Activated naive CD4-positive, alpha-beta T cell treated with anti-CD3 and anti-CD28 coated beads, Interleukin-2, amount 10 ng/mL, durations not matched to agents 7 days and 5 days (primary cell): ENCODE measurements around the gene INPP5E.

Experiments used
- CTCF ChIA-PET: fragments of 350-600 bp; sonication (Branson Sonifier 250); formaldehyde crosslinking; loops from one replicate; lab custom pipeline; 2021; ENCODE audit warnings: antibody characterized with exemption; lab: Charles Lee
- DNase-seq: peaks from one replicate; pipeline ENCODE4 v3.0.0-alpha.2; 2020
- H3K27ac Mint-ChIP-seq: one replicate; pipeline ENCODE4 v1.8.0; 2021; ENCODE audit warnings: mild to moderate bottlenecking, moderate library complexity, mixed read lengths
- H3K27me3 Mint-ChIP-seq: one replicate; pipeline ENCODE4 v1.8.0; 2021; ENCODE audit warnings: mild to moderate bottlenecking, mixed read lengths
- H3K36me3 Mint-ChIP-seq: one replicate; pipeline ENCODE4 v1.8.0; 2021; ENCODE audit warnings: mixed read lengths
- H3K4me1 Mint-ChIP-seq: one replicate; pipeline ENCODE4 v1.8.0; 2021; ENCODE audit warnings: mixed read lengths
- H3K4me3 Mint-ChIP-seq: one replicate; pipeline ENCODE4 v1.8.0; 2021; ENCODE audit warnings: mild to moderate bottlenecking, moderate library complexity, mixed read lengths
- H3K9me3 Mint-ChIP-seq: one replicate; pipeline ENCODE4 v1.8.0; 2021; ENCODE audit warnings: mixed read lengths

Gene INPP5E

DNA sequence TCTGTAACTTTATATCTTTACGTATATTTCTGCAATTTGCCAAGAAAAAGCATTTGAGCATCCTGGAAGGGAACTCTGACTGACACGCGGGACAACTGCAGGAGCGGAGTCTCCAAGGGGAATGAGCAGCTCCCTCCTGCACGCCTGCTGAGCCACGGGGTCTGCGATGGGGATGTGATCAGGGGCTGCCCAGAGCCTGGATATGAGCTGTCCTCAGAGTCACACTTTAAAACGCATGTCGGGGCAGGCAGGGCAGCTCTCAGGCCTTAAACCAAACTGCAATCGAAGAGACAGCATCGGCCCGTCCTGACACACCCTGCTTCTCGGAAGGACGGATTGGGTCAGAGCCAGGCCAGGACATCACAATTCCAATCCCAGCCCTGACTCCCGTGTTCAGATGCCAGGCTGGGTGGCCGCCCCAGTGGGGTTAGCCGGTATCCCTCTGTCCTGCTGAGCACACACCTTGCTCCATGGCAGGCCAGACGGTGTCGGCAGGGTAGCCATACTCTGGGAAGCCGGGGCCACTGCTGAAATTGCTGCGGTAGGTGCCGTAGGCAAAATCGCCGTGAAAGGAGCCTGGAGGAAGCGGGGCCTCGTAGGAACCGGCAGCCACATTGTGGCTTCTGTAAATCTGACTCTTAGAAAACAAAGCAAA is 26.0 kb upstream of the INPP5E start:
- no peak for DNase-seq
- Mint-ChIP-seq H3K36me3 (peaks cover 54% of the 10 kb centered on the region), H3K9me3 (no peaks in the 10 kb centered on the region), H3K27ac (no peak overlapping the region), H3K27me3 (no peaks in the 10 kb centered on the region), H3K4me3 (no peak overlapping the region), H3K4me1 (no peaks in the 10 kb centered on the region)
- CTCF ChIA-PET, result no interaction called here

DNA sequence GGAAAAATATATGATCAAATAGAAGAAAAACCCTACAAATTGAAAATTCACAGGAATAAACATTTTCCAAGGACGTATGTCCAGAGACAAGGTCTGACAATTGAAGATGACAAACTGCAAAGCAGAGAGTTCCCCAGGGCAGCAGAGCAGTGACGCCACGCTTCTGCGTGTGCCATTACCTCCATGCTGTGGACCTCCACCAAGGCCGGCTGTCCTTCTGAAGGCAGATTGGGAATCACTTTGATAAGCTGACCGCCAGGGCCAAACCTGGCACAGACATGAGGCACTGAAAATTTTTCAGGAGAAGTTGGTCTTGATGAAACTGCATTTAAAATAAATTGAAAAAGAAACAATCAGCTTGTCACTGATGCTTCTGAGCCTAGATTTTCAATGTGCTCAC is 24.6 kb upstream of the INPP5E start:
- H3K4me1 Mint-ChIP-seq, result no peaks in the 10 kb centered on the region
- no peak overlapping the region for H3K27ac Mint-ChIP-seq
- no peaks in the 10 kb centered on the region for H3K27me3 Mint-ChIP-seq
- no peaks in the 10 kb centered on the region for H3K9me3 Mint-ChIP-seq
- no peak for DNase-seq
- H3K4me3 Mint-ChIP-seq, result no peak overlapping the region
- CTCF ChIA-PET, result no interaction called here
- H3K36me3 Mint-ChIP-seq, result peaks cover 61% of the 10 kb centered on the region

DNA sequence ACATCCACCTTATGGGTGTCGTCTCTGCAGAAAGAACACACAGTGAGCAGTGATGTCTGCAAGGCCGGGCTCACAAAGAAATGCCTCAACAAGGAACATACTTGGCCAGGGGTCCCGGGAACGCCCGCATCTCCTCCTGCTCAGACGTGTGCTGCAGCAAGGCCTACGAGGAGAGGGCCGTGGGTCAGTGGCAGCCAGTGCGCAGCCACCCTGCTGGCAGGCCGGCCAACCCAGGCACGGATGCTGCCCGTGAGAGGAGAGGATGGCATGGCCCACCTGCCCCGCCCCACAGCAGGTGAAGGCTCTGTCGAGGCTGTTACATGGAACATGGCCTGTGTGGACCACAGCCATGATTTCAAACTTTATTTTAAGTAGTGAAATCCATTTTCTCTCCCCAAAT is 23.9 kb upstream of the INPP5E start:
- H3K4me3 Mint-ChIP-seq, result no peak overlapping the region
- CTCF ChIA-PET, result no interaction called here
- H3K9me3 Mint-ChIP-seq, result no peaks in the 10 kb centered on the region
- H3K27me3 Mint-ChIP-seq, result no peaks in the 10 kb centered on the region
- no peaks in the 10 kb centered on the region for H3K4me1 Mint-ChIP-seq
- peaks cover 67% of the 10 kb centered on the region for H3K36me3 Mint-ChIP-seq
- no peak for DNase-seq
- no peak overlapping the region for H3K27ac Mint-ChIP-seq

DNA sequence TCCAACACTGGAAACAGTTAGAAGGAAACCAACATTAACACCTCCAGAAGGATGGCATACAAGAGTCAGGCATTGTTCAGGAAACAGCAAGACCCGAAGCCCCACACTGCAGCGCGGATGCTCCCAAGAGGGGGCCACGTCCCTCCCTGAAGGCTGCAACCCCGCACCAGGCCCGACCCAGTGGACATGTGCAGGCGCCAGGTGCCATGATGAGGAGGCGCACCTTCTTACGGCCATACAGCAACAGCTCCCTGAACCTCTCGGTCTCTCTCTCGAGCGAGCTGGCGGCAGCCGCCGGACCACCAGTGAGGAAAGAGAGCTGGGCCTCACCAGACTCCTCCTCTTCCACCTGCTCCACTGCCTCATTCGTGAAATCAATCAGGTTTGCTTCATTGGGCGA is 23.0 kb upstream of the INPP5E start:
- no peak for DNase-seq
- Mint-ChIP-seq H3K9me3 (no peaks in the 10 kb centered on the region), H3K27ac (no peak overlapping the region), H3K4me1 (no peaks in the 10 kb centered on the region), H3K27me3 (no peaks in the 10 kb centered on the region), H3K36me3 (peaks cover 68% of the 10 kb centered on the region), H3K4me3 (no peak overlapping the region)
- CTCF ChIA-PET, result no interaction called here

- CTCF ChIA-PET, result no interaction called here
- no peak for DNase-seq
- H3K4me3 Mint-ChIP-seq, result no peak overlapping the region
- no peaks in the 10 kb centered on the region for H3K9me3 Mint-ChIP-seq
- no peaks in the 10 kb centered on the region for H3K27me3 Mint-ChIP-seq
- H3K4me1 Mint-ChIP-seq, result no peaks in the 10 kb centered on the region
- peaks cover 61% of the 10 kb centered on the region for H3K36me3 Mint-ChIP-seq
- H3K27ac Mint-ChIP-seq, result no peak overlapping the region
These were observed 21.2 kb upstream of the INPP5E start for GRCh38 chr9:136460772-136461325.

DNA sequence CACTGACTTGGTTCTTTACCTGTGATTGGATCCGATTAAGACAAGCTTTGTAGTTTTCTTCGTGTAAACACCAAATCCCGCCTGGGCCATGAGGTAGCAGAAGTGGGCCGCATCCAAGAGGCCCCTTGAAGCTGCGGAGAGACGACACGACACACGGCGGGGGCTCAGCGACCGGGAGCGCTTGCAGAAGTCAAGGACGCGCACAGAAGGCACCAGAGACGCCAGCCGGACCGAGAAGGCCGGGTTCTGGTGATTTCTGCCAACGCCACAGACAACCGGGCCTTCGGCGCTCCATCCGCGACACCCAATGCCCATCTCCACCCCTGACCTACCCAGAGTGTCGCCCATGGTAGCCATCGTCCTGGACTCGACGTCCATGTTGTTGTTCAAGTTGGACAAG is 19.8 kb upstream of the INPP5E start:
- Mint-ChIP-seq H3K36me3 (peaks cover 59% of the 10 kb centered on the region), H3K27ac (no peak overlapping the region), H3K9me3 (no peaks in the 10 kb centered on the region), H3K27me3 (no peaks in the 10 kb centered on the region), H3K4me1 (no peaks in the 10 kb centered on the region), H3K4me3 (no peak overlapping the region)
- no peak for DNase-seq
- CTCF ChIA-PET, result no interaction called here

- H3K4me1 Mint-ChIP-seq, result no peaks in the 10 kb centered on the region
- no peaks in the 10 kb centered on the region for H3K27me3 Mint-ChIP-seq
- no peak overlapping the region for H3K4me3 Mint-ChIP-seq
- no peak overlapping the region for H3K27ac Mint-ChIP-seq
- CTCF ChIA-PET, result no interaction called here
- no peaks in the 10 kb centered on the region for H3K9me3 Mint-ChIP-seq
- no peak for DNase-seq
- peaks cover 59% of the 10 kb centered on the region for H3K36me3 Mint-ChIP-seq
These were observed 17.7 kb upstream of the INPP5E start for GRCh38 chr9:136457326-136457725.

- DNase-seq, result no peak
- no peak overlapping the region for H3K27ac Mint-ChIP-seq
- peaks cover 59% of the 10 kb centered on the region for H3K36me3 Mint-ChIP-seq
- CTCF ChIA-PET, result no interaction called here
- H3K9me3 Mint-ChIP-seq, result no peaks in the 10 kb centered on the region
- no peaks in the 10 kb centered on the region for H3K4me1 Mint-ChIP-seq
- H3K27me3 Mint-ChIP-seq, result no peaks in the 10 kb centered on the region
- no peak overlapping the region for H3K4me3 Mint-ChIP-seq
These were observed 16.6 kb upstream of the INPP5E start for GRCh38 chr9:136456258-136456657.

GRCh38 chr9:136455043-136456002 is 15.7 kb upstream of the INPP5E start:
- H3K27ac Mint-ChIP-seq, result no peak overlapping the region
- H3K27me3 Mint-ChIP-seq, result no peaks in the 10 kb centered on the region
- no peaks in the 10 kb centered on the region for H3K4me1 Mint-ChIP-seq
- H3K4me3 Mint-ChIP-seq, result no peak overlapping the region
- no peaks in the 10 kb centered on the region for H3K9me3 Mint-ChIP-seq
- peaks cover 59% of the 10 kb centered on the region for H3K36me3 Mint-ChIP-seq
- CTCF ChIA-PET, result no interaction called here
- DNase-seq, result no peak

- peaks cover 56% of the 10 kb centered on the region for H3K36me3 Mint-ChIP-seq
These were observed 14.6 kb upstream of the INPP5E start for GRCh38 chr9:136454026-136454796.

GRCh38 chr9:136453326-136453725 is 13.7 kb upstream of the INPP5E start:
- peak overlapping the region; percentile 7 for H3K27ac Mint-ChIP-seq
- no peaks in the 10 kb centered on the region for H3K4me1 Mint-ChIP-seq
- no peaks in the 10 kb centered on the region for H3K9me3 Mint-ChIP-seq
- DNase-seq, result no peak
- peaks cover 51% of the 10 kb centered on the region for H3K36me3 Mint-ChIP-seq
- no peaks in the 10 kb centered on the region for H3K27me3 Mint-ChIP-seq
- no peak overlapping the region for H3K4me3 Mint-ChIP-seq
- CTCF ChIA-PET, result no interaction called here

More at GRCh38 chr9:136454026-136454796, 14.6 kb upstream of the INPP5E start:
- Mint-ChIP-seq H3K4me1 (no peaks in the 10 kb centered on the region), H3K4me3 (no peak overlapping the region), H3K9me3 (no peaks in the 10 kb centered on the region), H3K27me3 (no peaks in the 10 kb centered on the region), H3K27ac (no peak overlapping the region)
- CTCF ChIA-PET, result no interaction called here
- no peak for DNase-seq

- no peaks in the 10 kb centered on the region for H3K27me3 Mint-ChIP-seq
- no peak overlapping the region for H3K4me3 Mint-ChIP-seq
- CTCF ChIA-PET, result interaction anchor here (1.3 kb wide), 1 partner anchor 27 kb away, joined by 3 read pairs; no protein-coding TSS in a partner anchor
- DNase-seq, result no peak
- no peaks in the 10 kb centered on the region for H3K9me3 Mint-ChIP-seq
- H3K36me3 Mint-ChIP-seq, result peaks cover 62% of the 10 kb centered on the region
- H3K4me1 Mint-ChIP-seq, result no peaks in the 10 kb centered on the region
- H3K27ac Mint-ChIP-seq, result no peak overlapping the region
These were observed 11.7 kb upstream of the INPP5E start for GRCh38 chr9:136451221-136451877.

DNA sequence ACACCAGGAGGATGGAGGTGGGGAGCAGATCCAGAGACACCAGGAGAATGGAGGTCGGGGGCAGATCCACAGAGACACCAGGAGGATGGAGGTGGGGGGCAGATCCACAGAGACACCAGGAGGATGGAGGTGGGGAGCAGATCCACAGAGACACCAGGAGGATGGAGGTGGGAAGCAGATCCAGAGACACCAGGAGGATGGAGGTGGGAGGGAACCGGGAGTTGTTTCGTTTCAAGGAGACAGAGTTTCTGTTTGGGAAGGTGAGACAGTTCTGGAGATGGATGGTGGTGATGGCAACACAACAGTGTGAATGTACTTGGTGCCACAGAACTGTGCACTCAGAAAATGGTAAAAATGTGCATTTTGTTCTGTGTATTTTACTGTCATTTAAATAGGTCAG is 9.0 kb upstream of the INPP5E start:
- no peak overlapping the region for H3K4me3 Mint-ChIP-seq
- DNase-seq, result no peak
- H3K36me3 Mint-ChIP-seq, result peaks cover 53% of the 10 kb centered on the region
- H3K9me3 Mint-ChIP-seq, result no peaks in the 10 kb centered on the region
- CTCF ChIA-PET, result no interaction called here
- H3K27ac Mint-ChIP-seq, result no peak overlapping the region
- no peaks in the 10 kb centered on the region for H3K27me3 Mint-ChIP-seq
- no peaks in the 10 kb centered on the region for H3K4me1 Mint-ChIP-seq
